ENCODE results near the gene RIMS4. TPM values are rescaled to one million over a fixed set of nuclear protein-coding genes. Genes with fewer than 3 reads are reported as not detected.

RIMS4 gene
- total RNA-seq, 1 experiment from 2014 or later: 16.3 TPM

GRCh38 chr20:44724423-44725091 is 85.8 kb downstream of the RIMS4 start:
- no peak overlapping the region for H3K4me3 Mint-ChIP-seq
- H3K4me1 ChIP-seq (ENCODE audit: insufficient read depth, low read length): no peaks in the 10 kb centered on the region; the same call in 1 of the 2 replicates

More at GRCh38 chr20:44724423-44725091, 85.8 kb downstream of the RIMS4 start:
- Mint-ChIP-seq H3K27ac (no peak overlapping the region), H3K36me3 (ENCODE audit: insufficient read depth in 1 of 3, low read depth in 3 of 3) (no peaks in the 10 kb centered on the region), H3K4me1 (peaks cover 24 to 34% of the 10 kb centered on the region in 2 experiments), H3K27me3 (ENCODE audit: low read depth) (no peaks in the 10 kb centered on the region), H3K9me3 (no peaks in the 10 kb centered on the region)
- no peak overlapping the region for H3K27ac ChIP-seq (ENCODE audit: insufficient read length, low read depth, low read length)
- no peak overlapping the region for H3K18ac ChIP-seq (ENCODE audit: insufficient read length, low read depth, low read length)
- no peaks in the 10 kb centered on the region for H3K23me2 ChIP-seq (ENCODE audit: insufficient read length, low read depth, low read length, poor library complexity, severe bottlenecking)
- H2BK20ac ChIP-seq (ENCODE audit: low read depth, low read length, poor library complexity, severe bottlenecking): no peak overlapping the region
- no peak for TF ChIP-seq CTCF (conservative IDR thresholded peaks at IDR 0.05)
- H4K5ac ChIP-seq (ENCODE audit: insufficient read length, low read depth, low read length): no peak overlapping the region
- H3K4me2 ChIP-seq (ENCODE audit: insufficient read depth, insufficient read length, low read length): no peak overlapping the region
- no peak overlapping the region for H2BK120ac ChIP-seq (ENCODE audit: low read depth, low read length, poor library complexity, severe bottlenecking)
- no peak overlapping the region; the same call in 1 of the 2 replicates for H3K14ac ChIP-seq (ENCODE audit: insufficient read depth, low read length)
- H2BK12ac ChIP-seq (ENCODE audit: insufficient read length, low read depth, low read length): no peak overlapping the region
- no peaks in the 10 kb centered on the region for H3K79me2 ChIP-seq (ENCODE audit: insufficient read depth, low read length)
- no peak overlapping the region for H2BK15ac ChIP-seq (ENCODE audit: low read depth, low read length)
- WGBS (ENCODE audit: extremely low coverage, insufficient read length, low lambda C conversion rate): no CpG with 5 or more reads among the region's 26 CpGs
- H3K79me1 ChIP-seq (ENCODE audit: insufficient read depth, low read depth, low read length, poor library complexity, severe bottlenecking): no peaks in the 10 kb centered on the region
- no peak overlapping the region for H3K4ac ChIP-seq (ENCODE audit: low read depth, low read length)
- no peak overlapping the region for H3T11ph ChIP-seq (ENCODE audit: low read length)
- no peak overlapping the region for H3K56ac ChIP-seq (ENCODE audit: insufficient read length, low read depth, low read length)
- H4K8ac ChIP-seq (replicated peaks; ENCODE audit: insufficient read length, low read depth, low read length): no peak overlapping the region
- no peak overlapping the region for H4K91ac ChIP-seq (ENCODE audit: insufficient read length, low read depth, low read length)
- no peak overlapping the region for H3K9ac ChIP-seq (ENCODE audit: extremely low read depth, insufficient read length, low read length)
- no peak overlapping the region for H3K23ac ChIP-seq (ENCODE audit: insufficient read length, low read depth, low read length)
- no peaks in the 10 kb centered on the region for H3K9me3 ChIP-seq (ENCODE audit: control insufficient read depth, low read depth, low read length)
- H2AFZ ChIP-seq (ENCODE audit: low read length): no peak overlapping the region
- H4K20me1 ChIP-seq (ENCODE audit: control insufficient read depth, insufficient read depth, insufficient read length): no peaks in the 10 kb centered on the region
- H3K27me3 ChIP-seq (ENCODE audit: insufficient read depth, low read length): no peaks in the 10 kb centered on the region
- H2AK5ac ChIP-seq (ENCODE audit: insufficient read length, low read length): no peak overlapping the region
- H2BK5ac ChIP-seq (ENCODE audit: insufficient read length, low read length): no peak overlapping the region
- no peak for DNase-seq

All from H9 (cell line).